NCI-H2107 (cell line): ENCODE data around the gene KAZN.

Experiments
- DNase-seq: peaks from one replicate; lab custom pipeline; 2025; lab: John Stamatoyannopoulos, UW

KAZN gene

GRCh38 chr1:15145327-15145726 lies 546.8 kb downstream of the KAZN start:
- DNase-seq: no peak

GRCh38 chr1:15146142-15146680 lies 547.7 kb downstream of the KAZN start:
- no peak for DNase-seq

- DNase-seq: no peak
These were observed 548.5 kb downstream of the KAZN start for GRCh38 chr1:15146971-15147376.

GRCh38 chr1:15148004-15148403 lies 549.5 kb downstream of the KAZN start:
- no peak for DNase-seq

GRCh38 chr1:15148475-15148874 lies 550.0 kb downstream of the KAZN start:
- DNase-seq: no peak

GRCh38 chr1:15148941-15149340 lies 550.5 kb downstream of the KAZN start:
- no peak for DNase-seq

GRCh38 chr1:15150376-15150775 lies 551.9 kb downstream of the KAZN start:
- DNase-seq: no peak

GRCh38 chr1:15151377-15151806 lies 552.9 kb downstream of the KAZN start:
- no peak for DNase-seq

GRCh38 chr1:15151871-15152270 lies 553.4 kb downstream of the KAZN start:
- no peak for DNase-seq

GRCh38 chr1:15152318-15153183 lies 554.1 kb downstream of the KAZN start:
- peak; percentile 15 for DNase-seq

GRCh38 chr1:15153184-15153841 lies 554.8 kb downstream of the KAZN start, which contains the start of gene TMEM51:
Gene TMEM51, plus strand, starts transcription at chr1:15153747. Its CDS starts 61,341 bp downstream, at chr1:15215088.
- DNase-seq: peak; percentile 30

- DNase-seq: peak; percentile 15
These were observed 555.5 kb downstream of the KAZN start for GRCh38 chr1:15153842-15154479.

GRCh38 chr1:15154480-15155036 lies 556.1 kb downstream of the KAZN start:
- DNase-seq: peak; percentile 15

GRCh38 chr1:15155191-15155590 lies 556.7 kb downstream of the KAZN start:
- DNase-seq: no peak

- no peak for DNase-seq
These were observed 557.6 kb downstream of the KAZN start for GRCh38 chr1:15155888-15156741.

GRCh38 chr1:15156807-15157380 lies 558.4 kb downstream of the KAZN start:
- no peak for DNase-seq

- no peak for DNase-seq
These were observed 559.3 kb downstream of the KAZN start for GRCh38 chr1:15157524-15158399.

- DNase-seq: no peak
These were observed 560.2 kb downstream of the KAZN start for GRCh38 chr1:15158506-15159165.

GRCh38 chr1:15159166-15159555 lies 560.7 kb downstream of the KAZN start:
- no peak for DNase-seq
